Amniotic epithelial cell (primary cell): ENCODE measurements around the gene KPNA3.

Experiments used
- DNase-seq: peaks from one replicate; pipeline ENCODE4 v3.0.0-alpha.2; 2010; ENCODE audit warnings: low read depth

Gene KPNA3

GRCh38 chr13:49676581-49677298 lies 115.7 kb downstream of the KPNA3 start:
- no peak for DNase-seq

DNA sequence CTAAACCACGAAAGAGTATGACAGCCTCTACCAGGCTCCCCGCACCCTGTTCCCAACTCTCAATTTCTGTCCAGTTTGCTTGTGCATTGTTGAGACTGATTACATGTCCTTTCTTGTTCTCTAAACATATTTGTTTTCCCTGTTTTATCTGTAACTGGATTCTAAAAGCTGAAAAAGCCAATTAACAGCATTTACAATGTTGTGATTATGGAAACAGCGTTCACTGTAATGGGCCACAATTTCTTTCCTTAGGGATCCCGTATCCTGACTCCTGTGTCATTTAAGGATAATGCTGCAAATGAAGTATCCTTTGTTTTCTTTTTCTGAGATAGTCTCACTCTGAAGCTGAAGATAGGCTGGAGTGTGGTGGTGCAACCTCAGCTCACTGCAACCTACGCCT lies 121.7 kb downstream of the KPNA3 start:
- DNase-seq = no peak

GRCh38 chr13:49669735-49670309 lies 122.7 kb downstream of the KPNA3 start:
- peak; percentile 71 for DNase-seq

- DNase-seq = peak; percentile 40
Observed at GRCh38 chr13:49667773-49668172, 124.7 kb downstream of the KPNA3 start.

- DNase-seq = no peak
Observed at GRCh38 chr13:49664606-49665005, 127.9 kb downstream of the KPNA3 start.

- no peak for DNase-seq
Observed at GRCh38 chr13:49657241-49657641, 135.2 kb downstream of the KPNA3 start.

DNA sequence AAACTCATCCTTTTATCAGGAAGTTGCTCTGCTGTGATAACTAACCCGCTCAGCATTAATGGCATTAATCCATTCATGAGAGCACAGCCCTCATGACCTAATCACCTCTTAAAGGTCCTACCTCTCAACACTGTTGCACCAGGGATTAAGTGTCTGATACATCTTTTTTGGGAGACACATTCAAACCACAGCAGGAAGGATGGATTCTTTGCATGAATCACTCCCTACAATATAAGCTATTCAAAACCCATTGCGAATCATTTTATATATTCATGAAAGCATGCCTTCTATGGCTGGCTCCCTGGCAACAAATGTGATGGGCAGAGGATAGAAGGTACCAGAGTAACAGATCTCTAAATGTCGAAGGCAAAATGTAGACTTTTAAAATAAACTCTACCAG lies 136.6 kb downstream of the KPNA3 start:
- DNase-seq = peak; percentile 69

GRCh38 chr13:49654011-49654410 lies 138.5 kb downstream of the KPNA3 start:
- no peak for DNase-seq

DNA sequence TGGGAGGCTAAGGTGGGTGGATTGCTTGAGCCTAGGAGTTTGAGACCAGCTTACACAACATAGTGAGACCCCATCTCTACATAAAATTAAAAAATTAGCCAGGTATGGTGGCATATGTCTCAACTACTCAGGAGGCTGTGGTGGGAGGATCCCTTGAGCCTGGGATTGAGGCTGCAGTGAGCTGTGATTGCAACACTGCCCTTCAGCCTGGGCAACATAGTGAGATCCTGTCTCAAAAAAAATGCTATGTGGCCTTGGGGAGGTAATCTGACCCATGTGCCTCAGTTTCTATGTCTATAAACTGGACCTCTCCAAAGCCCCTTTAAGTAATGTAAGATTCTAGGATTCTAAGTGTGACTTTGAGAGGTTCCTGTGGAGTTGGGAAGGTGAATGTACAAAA lies 139.0 kb downstream of the KPNA3 start:
- DNase-seq = no peak

DNA sequence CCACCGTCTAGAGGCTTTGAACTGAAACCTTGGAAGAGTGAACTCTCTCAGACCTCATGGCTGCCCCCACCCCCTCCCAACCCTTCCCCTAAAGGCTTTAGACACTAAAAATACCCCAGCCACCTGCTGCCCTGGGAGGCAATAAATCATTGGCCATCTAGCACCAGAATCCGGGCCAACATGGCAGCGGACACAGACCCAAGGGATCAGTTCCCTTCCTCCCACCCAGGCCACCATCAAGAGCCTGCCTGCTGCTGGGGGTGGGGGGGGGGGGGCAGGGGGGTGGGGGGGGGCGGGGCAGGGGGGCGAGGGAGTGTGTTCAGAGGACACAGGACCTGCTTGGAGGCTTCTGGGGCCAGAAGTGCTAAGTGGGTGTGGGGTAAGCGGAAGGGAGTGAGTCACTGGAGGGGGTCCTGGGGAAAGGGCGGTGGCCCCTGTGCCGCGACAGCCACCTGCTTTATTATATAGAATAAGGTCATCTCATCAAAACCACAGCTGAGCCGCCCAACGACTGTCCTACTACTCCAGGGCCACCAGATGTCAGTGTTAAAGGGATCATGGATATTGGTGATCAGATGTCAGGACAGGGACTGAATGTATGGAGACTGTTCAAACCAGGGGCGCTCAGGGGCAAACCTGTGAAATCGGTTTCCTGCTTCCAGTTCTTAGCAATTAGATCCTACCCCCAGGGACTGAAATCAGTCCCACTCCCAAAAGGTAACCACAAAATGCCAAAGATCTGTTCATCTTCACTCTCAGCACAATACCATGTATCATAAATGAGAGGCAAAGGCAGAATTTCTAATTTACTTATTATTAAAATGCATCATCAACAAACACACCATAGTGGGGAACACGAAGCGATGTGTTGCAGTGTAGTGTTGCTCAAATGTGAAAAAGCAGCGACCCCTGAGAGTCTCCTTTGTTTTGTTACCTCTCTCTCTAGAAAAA lies 139.9 kb downstream of the KPNA3 start:
- DNase-seq = no peak

DNA sequence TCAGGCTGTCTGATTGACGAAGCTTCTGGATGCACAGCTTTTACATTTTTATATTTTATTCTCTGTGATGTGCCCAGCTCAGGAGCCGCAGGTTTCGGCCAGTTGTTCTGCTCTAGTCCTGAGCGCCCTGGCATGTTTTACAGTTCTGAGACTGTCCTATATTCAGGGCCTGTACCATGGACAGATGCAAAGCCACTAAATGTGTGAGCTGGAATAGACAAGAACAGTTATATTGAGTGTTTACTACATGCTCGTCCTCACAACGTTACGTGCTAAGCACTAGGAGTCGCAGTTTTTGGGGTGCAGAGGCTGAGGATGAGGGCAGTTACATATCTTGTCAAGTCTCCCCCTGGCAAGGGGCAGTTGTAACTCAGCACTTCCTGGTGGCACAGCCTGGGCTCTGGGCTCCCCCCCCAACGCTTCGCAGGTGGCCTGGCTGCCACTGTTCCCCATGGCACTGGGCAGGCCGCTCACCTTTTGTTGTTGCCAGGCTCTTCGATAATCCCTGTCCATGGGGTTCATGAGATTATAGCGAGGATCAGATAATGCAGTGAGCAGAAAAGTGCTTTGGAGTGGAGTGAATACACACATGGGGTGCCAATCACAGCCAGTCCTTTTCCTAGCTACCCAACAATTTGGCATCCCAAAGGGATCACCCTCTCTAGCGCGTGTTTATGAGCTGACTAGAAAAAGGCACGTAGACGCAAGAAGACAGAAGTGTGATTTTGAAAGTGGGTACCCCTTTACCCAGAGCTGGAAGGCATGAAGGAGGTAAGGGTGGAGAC lies 140.7 kb downstream of the KPNA3 start:
- DNase-seq = no peak

DNA sequence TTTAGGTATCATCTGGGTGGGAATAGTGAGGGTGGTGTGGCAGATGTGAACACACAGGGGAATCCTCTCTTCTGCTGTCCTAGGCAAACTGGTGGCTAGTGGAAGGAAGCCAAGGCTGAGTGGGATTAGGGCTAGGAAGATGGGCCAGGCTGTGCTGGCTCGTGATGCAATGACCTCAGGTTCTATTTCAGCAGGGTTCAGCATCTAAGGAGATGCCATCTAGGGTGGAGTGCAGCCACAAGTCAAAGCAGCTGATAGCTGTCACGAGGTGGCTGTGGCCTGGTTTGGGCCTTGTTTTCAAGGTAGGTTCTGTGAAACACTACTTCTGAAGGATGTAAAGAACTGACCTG lies 142.5 kb downstream of the KPNA3 start:
- DNase-seq = no peak
